ENCODE data around the gene GIMAP4.
"Not testable (repeated sequence)": the region's sequence is repeated elsewhere in the genome, so short reads cannot be mapped to it uniquely, and the experiment has no call there.

The GIMAP4 gene

DNA sequence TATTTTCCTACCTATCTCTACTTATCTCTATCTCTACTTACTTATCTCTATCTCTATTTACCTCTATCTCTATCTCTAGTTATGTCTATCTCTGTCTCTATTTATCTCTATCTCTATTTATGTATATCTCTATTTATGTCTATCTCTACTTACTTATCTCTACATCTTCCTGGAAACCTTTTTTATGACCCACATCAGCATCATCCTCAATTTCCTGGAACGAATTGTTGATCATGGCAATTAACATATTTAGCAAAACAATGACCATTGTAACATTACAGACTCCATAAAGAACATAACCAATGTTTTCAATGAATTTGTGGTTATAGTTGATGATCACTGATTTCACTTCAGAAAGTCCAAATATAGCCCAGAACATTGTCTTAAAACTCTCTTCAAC is 46.7 kb downstream of the GIMAP4 start:
- Histone ChIP-seq H3K4me1 (ENCODE audit: control insufficient read depth, insufficient read depth, low read length) (no peaks in the 10 kb centered on the region), H3K36me3 (ENCODE audit: control insufficient read depth, insufficient read depth, low read length) (no peaks in the 10 kb centered on the region), H3K4me3 (ENCODE audit: low read depth, low read length) (no peak overlapping the region), H3K27me3 (ENCODE audit: control insufficient read depth, insufficient read depth, low read length) (no peaks in the 10 kb centered on the region), H3K9ac (ENCODE audit: low read depth, low read length) (no peak overlapping the region), H3K27ac (ENCODE audit: low read depth, low read length) (no peak overlapping the region), H3K9me3 (ENCODE audit: control insufficient read depth, insufficient read depth, low read length) (peaks cover 5% of the 10 kb centered on the region)

DNA sequence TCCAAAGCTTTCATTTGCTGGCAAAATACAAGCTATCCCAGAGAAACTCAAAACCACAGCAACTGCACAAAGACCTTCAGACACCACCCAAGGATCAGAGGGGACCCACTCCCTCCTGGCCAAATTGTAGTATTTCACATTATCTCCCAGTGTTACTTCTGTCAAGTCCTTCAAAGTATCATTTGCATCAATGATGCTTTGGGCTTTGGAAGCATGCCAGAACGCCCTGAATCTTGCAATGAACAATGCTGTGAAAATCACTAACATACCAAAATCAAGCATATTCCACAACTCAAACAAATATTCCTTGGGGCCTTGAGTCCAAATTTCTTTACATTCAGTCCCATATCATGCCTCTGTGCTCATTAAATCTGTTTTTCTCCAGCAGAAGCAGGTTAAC is 47.2 kb downstream of the GIMAP4 start:
- H3K36me3 ChIP-seq (ENCODE audit: control insufficient read depth, insufficient read depth, low read length); H3K27ac ChIP-seq (ENCODE audit: low read depth, low read length); H3K9me3 ChIP-seq (ENCODE audit: control insufficient read depth, insufficient read depth, low read length); H3K9ac ChIP-seq (ENCODE audit: low read depth, low read length); H3K4me3 ChIP-seq (ENCODE audit: low read depth, low read length); H3K27me3 ChIP-seq (ENCODE audit: control insufficient read depth, insufficient read depth, low read length); H3K4me1 ChIP-seq (ENCODE audit: control insufficient read depth, insufficient read depth, low read length): not testable (repeated sequence)

DNA sequence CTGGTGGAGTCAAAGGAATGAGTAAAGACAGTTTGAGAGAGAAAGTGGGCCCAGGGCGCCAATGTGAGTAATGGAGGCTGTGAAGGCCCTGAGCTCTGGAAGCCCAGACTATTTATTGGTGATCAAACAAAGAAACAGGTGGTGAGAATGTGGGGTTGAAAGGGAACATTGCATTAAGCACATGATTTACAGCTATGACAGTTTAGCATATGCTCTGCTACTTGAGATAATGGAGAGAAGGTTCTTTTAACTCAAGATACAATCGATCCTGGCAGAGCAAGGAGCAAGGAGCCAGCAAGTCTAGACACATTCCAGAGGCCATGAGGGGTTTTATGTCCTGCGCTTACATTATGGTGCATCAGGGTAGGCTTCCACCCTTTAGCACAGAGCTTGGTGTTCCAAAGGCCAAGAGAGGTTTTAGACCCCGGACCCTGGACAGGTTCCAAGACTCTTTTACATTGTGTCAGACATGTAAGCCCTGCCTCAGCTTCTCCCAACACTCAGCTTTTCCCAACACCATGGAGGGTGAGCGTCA is 48.1 kb downstream of the GIMAP4 start:
- not testable (repeated sequence) for H3K36me3 ChIP-seq (ENCODE audit: control insufficient read depth, insufficient read depth, low read length); H3K9ac ChIP-seq (ENCODE audit: low read depth, low read length); H3K4me3 ChIP-seq (ENCODE audit: low read depth, low read length); H3K9me3 ChIP-seq (ENCODE audit: control insufficient read depth, insufficient read depth, low read length); H3K27me3 ChIP-seq (ENCODE audit: control insufficient read depth, insufficient read depth, low read length); H3K4me1 ChIP-seq (ENCODE audit: control insufficient read depth, insufficient read depth, low read length); H3K27ac ChIP-seq (ENCODE audit: low read depth, low read length)

DNA sequence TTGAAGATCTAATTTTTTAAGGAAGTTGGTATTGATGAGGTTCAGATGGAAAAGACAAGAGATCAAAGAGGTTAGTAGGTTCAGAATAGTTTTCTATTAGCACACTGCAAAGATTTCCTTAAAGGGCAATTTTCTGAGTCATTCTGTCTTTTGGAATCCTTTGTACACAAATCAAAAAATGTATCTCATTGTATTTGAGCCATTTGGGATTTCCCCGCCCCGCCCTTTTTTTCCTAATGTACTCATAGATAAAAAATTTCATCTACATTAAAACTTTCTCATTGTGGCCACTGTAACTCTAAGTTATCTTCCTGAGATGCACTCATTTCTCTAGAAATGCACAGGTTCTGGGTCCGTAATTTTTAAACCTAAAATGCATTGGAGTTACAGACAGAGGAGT is 52.9 kb downstream of the GIMAP4 start:
- Histone ChIP-seq H3K27ac (ENCODE audit: low read depth, low read length) (no peak overlapping the region), H3K36me3 (ENCODE audit: control insufficient read depth, insufficient read depth, low read length) (no peaks in the 10 kb centered on the region), H3K27me3 (ENCODE audit: control insufficient read depth, insufficient read depth, low read length) (no peaks in the 10 kb centered on the region), H3K9me3 (ENCODE audit: control insufficient read depth, insufficient read depth, low read length) (no peaks in the 10 kb centered on the region), H3K4me3 (ENCODE audit: low read depth, low read length) (no peak overlapping the region), H3K4me1 (ENCODE audit: control insufficient read depth, insufficient read depth, low read length) (no peaks in the 10 kb centered on the region), H3K9ac (ENCODE audit: low read depth, low read length) (no peak overlapping the region)

DNA sequence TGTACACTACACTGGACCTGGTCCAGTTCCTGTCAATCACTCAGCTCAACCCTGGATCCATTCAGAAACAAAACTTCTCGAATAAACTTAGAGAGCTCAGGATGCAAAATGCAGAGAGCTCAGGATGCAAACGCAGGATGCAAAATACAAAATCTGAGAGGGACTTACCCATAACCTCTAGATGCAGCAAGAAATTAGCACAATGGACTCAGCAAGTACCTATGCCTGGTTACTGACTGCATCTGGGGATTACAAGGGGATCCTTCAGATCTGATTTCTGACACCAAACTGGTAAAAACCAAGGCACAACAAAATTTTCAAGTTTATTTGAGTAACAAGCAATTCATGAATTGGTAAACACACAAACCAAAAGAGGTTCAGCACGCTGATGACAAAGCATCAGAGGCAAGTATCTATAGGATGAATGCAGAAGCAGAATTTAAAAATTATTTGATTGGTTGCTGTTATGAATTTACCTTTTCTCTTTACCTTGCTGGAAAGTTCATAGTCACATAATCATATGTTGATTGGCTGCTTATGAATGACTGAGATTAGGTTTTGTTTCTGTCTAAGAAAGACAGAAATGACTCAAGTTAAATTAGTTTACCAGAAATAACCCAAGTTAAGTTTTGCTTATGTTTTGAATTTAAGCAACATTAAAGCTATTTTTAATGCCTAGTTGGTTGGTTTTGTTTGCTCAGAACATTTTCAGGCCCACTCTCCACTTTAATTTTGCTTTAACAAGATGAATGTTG is 53.6 kb downstream of the GIMAP4 start:
- H3K36me3 ChIP-seq (ENCODE audit: control insufficient read depth, insufficient read depth, low read length) = no peaks in the 10 kb centered on the region
- no peaks in the 10 kb centered on the region for H3K9me3 ChIP-seq (ENCODE audit: control insufficient read depth, insufficient read depth, low read length)
- no peaks in the 10 kb centered on the region for H3K27me3 ChIP-seq (ENCODE audit: control insufficient read depth, insufficient read depth, low read length)
- no peak overlapping the region for H3K27ac ChIP-seq (ENCODE audit: low read depth, low read length)
- no peak overlapping the region for H3K9ac ChIP-seq (ENCODE audit: low read depth, low read length)
- no peak overlapping the region for H3K4me3 ChIP-seq (ENCODE audit: low read depth, low read length)
- no peaks in the 10 kb centered on the region for H3K4me1 ChIP-seq (ENCODE audit: control insufficient read depth, insufficient read depth, low read length)

DNA sequence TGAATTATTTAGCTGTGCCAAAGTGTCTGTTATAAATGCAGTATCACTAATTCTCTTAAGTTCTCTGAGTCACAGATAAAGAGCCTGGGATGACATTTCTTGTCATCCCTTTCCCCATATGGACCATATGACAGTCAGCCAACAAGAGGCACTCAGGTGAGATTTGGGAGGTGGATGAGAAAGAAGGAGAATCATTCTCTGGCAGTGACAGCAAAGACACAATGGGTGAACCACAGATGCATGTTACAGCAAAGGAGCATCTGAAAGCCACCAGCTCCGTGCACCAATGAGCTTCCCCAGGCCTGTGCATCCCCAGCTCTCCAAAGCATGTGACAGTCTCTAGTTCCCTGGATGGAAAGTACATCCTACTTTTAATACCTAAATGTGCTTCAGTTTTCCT is 54.2 kb downstream of the GIMAP4 start:
- Histone ChIP-seq H3K9ac (ENCODE audit: low read depth, low read length) (no peak overlapping the region), H3K27me3 (ENCODE audit: control insufficient read depth, insufficient read depth, low read length) (no peaks in the 10 kb centered on the region), H3K9me3 (ENCODE audit: control insufficient read depth, insufficient read depth, low read length) (no peaks in the 10 kb centered on the region), H3K4me1 (ENCODE audit: control insufficient read depth, insufficient read depth, low read length) (no peaks in the 10 kb centered on the region), H3K27ac (ENCODE audit: low read depth, low read length) (no peak overlapping the region), H3K36me3 (ENCODE audit: control insufficient read depth, insufficient read depth, low read length) (no peaks in the 10 kb centered on the region), H3K4me3 (ENCODE audit: low read depth, low read length) (no peak overlapping the region)
